Neuronal stem cell (in vitro differentiated cells): ENCODE measurements around the gene TYW1B.
"Not testable (repeated sequence)": the region's sequence is repeated elsewhere in the genome, so short reads cannot be mapped to it uniquely, and the experiment has no call there.

Experiments
- DNase-seq: peaks from one replicate; pipeline ENCODE4 v3.0.0-alpha.2; 2013; ENCODE audit warnings: low spot score
- H2AFZ ChIP-seq: one replicate; pipeline ENCODE4 v1.6.1; 2013; ENCODE audit warnings: mild to moderate bottlenecking, low read length, inconsistent platforms
- H2AK5ac ChIP-seq: 2 replicates; pipeline ENCODE4 v1.6.1; 2013; ENCODE audit warnings: low read depth, mild to moderate bottlenecking, inconsistent platforms, low read length, moderate library complexity, mixed read lengths
- H2BK120ac ChIP-seq: 2 replicates; pipeline ENCODE4 v1.6.1; 2013; ENCODE audit warnings: low read depth, mild to moderate bottlenecking, inconsistent platforms, low read length, moderate library complexity, mixed read lengths
- H2BK12ac ChIP-seq: one replicate; pipeline ENCODE4 v1.6.1; 2013; ENCODE audit warnings: low read length, inconsistent platforms
- H2BK15ac ChIP-seq: 2 replicates; pipeline ENCODE4 v1.6.1; 2013; ENCODE audit warnings: mild to moderate bottlenecking, low read length, inconsistent platforms, mixed read lengths
- H2BK5ac ChIP-seq: one replicate; pipeline ENCODE4 v1.6.1; 2013; ENCODE audit warnings: inconsistent platforms, mild to moderate bottlenecking, low read length, moderate library complexity
- H3K14ac ChIP-seq: one replicate; pipeline ENCODE4 v1.6.1; 2013; ENCODE audit warnings: low read length, inconsistent platforms
- H3K18ac ChIP-seq: 2 replicates; pipeline ENCODE4 v1.6.1; 2013; ENCODE audit warnings: low read length, inconsistent platforms
- H3K23ac ChIP-seq: 2 replicates; pipeline ENCODE4 v1.6.1; 2013; ENCODE audit warnings: low read depth, mild to moderate bottlenecking, mixed read lengths, low read length, inconsistent platforms; ENCODE audit not compliant: poor library complexity
- H3K27ac ChIP-seq: replicated peaks from 3 replicates; pipeline ENCODE4 v1.5.1; 2013; ENCODE audit warnings: low read length, inconsistent platforms
- H3K27me3 ChIP-seq, 3 experiments: 2 replicates each; pipeline ENCODE4 v1.6.1; 2013; ENCODE audit warnings: low read length in 3 of 3, mild to moderate bottlenecking in 2 of 3, inconsistent platforms in 1 of 3, low read depth in 1 of 3, mixed read lengths in 1 of 3, moderate library complexity in 1 of 3; ENCODE audit not compliant: control insufficient read depth in 3 of 3, insufficient read depth in 3 of 3
- H3K36me3 ChIP-seq, 2 donors: replicated peaks in 1 of 2; 2 replicates each; pipeline ENCODE4 v1.6.1; 2013; ENCODE audit warnings: low read length in 2 of 2; ENCODE audit not compliant: control insufficient read depth in 2 of 2, insufficient read depth in 2 of 2
- H3K4ac ChIP-seq: 2 replicates; pipeline ENCODE4 v1.6.1; 2013; ENCODE audit warnings: inconsistent platforms, mild to moderate bottlenecking, low read length, moderate library complexity
- H3K4me1 ChIP-seq, 2 donors: 1 replicate in 1 of 2; 2 replicates in 1 of 2; pipeline ENCODE4 v1.6.1; 2013; ENCODE audit warnings: low read length in 2 of 2, low read depth in 1 of 2; ENCODE audit not compliant: control insufficient read depth in 2 of 2, insufficient read depth in 1 of 2
- H3K4me2 ChIP-seq: one replicate; pipeline ENCODE4 v1.6.1; 2013; ENCODE audit warnings: mild to moderate bottlenecking, low read length, inconsistent platforms; ENCODE audit not compliant: insufficient read depth, poor library complexity, severe bottlenecking
- H3K4me3 ChIP-seq, 2 donors: 2 replicates each; pipeline ENCODE4 v1.5.1; 2013; ENCODE audit warnings: low read length in 2 of 2, mild to moderate bottlenecking in 2 of 2, inconsistent platforms in 1 of 2, moderate library complexity in 1 of 2
- H3K79me1 ChIP-seq: one replicate; pipeline ENCODE4 v1.6.1; 2013; ENCODE audit warnings: low read depth, mild to moderate bottlenecking, inconsistent platforms, low read length, moderate library complexity
- H3K9ac ChIP-seq: one replicate; pipeline ENCODE4 v1.6.1; 2013; ENCODE audit warnings: mild to moderate bottlenecking, low read depth, low read length, inconsistent platforms; ENCODE audit not compliant: poor library complexity
- H3K9me3 ChIP-seq, 2 donors: replicated peaks in 1 of 2; 2 replicates each; pipeline versions ENCODE3 to v1.6.1; 2013; ENCODE audit warnings: low read length in 2 of 2, mild to moderate bottlenecking in 2 of 2, inconsistent platforms in 1 of 2, low read depth in 1 of 2, mixed read lengths in 1 of 2, moderate library complexity in 1 of 2; ENCODE audit not compliant: control insufficient read depth in 2 of 2, insufficient read depth in 1 of 2
- H4K8ac ChIP-seq: one replicate; pipeline ENCODE4 v1.6.1; 2013; ENCODE audit warnings: low read depth, mild to moderate bottlenecking, inconsistent platforms, low read length, moderate library complexity
- H4K91ac ChIP-seq: one replicate; pipeline ENCODE4 v1.6.1; 2013; ENCODE audit warnings: low read length, low read depth, mild to moderate bottlenecking, inconsistent platforms; ENCODE audit not compliant: poor library complexity
- WGBS, 2 donors: extraction: QIAGEN DNeasy Blood & Tissue Kit; methylation state at CpG; one replicate each; pipeline ENCODE4 v1.1.7; 2013; ENCODE audit warnings: missing lambda C conversion rate in 2 of 2, mixed read lengths in 1 of 2; ENCODE audit not compliant: insufficient read length in 2 of 2, insufficient replicate concordance in 1 of 2; ENCODE audit errors: extremely low coverage in 2 of 2; 5-methylcytosine and 5-hydroxymethylcytosine counted together

TYW1B gene

DNA sequence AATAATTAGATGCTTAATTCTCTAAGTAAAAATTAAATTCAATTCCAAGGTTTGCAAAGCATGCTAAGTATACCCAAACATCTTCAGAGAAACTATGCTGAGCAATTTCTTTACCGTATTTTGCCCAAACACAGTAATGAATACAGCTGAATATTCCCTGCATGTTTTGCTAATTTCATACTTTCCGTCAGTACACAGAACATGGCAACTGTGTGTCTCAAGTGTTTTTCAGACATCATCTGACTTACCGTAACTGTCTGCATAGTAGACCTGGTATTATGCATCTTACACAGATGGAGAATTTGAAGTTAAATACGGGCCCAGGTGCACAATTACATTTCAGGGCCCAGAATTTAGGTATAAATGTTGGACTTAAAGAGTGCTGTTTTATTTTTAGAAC, 15.2 kb upstream of the TYW1B start:
- not testable (repeated sequence) for H3K9me3 ChIP-seq, H4K8ac ChIP-seq, H3K23ac ChIP-seq, H3K14ac ChIP-seq, H3K27ac ChIP-seq, H2BK120ac ChIP-seq, H3K4me1 ChIP-seq, H4K91ac ChIP-seq, H3K9ac ChIP-seq, H3K4ac ChIP-seq, H3K36me3 ChIP-seq, H2BK12ac ChIP-seq, H3K4me2 ChIP-seq, H3K79me1 ChIP-seq, H3K4me3 ChIP-seq, H3K18ac ChIP-seq, DNase-seq, H2BK5ac ChIP-seq, H2BK15ac ChIP-seq, H2AFZ ChIP-seq, H2AK5ac ChIP-seq, H3K27me3 ChIP-seq
- no CpG with 5 or more reads among the region's 4 CpGs for WGBS, 2 donors

DNA sequence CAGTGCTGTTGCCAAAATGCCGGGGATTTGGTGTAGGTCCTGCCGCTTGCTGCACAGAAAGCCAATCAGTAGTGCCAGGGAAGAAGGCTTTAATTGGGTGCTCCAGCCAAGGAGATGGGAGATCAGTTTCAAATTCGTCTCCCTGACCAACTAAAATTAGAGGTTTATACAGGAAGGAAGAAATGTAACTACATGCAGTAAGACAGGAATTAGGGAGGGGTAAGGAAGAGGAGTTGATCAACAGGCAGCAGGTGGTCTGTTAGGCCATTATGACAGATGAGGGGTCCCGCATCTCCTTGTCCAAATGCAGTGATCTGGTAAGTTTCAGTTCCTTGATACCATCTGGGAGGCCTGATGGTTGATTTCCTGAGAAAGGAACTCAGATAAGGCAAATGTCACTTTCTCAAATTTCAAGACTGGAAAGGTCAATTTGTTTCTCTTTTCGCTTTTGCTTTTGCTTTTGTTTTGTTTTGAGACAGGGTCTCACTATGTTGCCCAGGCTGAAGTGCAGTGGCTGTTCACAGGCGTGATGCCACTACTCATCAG, 13.0 kb upstream of the TYW1B start:
- H4K8ac ChIP-seq, H2BK15ac ChIP-seq, H3K79me1 ChIP-seq, H4K91ac ChIP-seq, H3K4me2 ChIP-seq, H3K9ac ChIP-seq, H3K18ac ChIP-seq, H2BK12ac ChIP-seq, H3K4me1 ChIP-seq, H2AK5ac ChIP-seq, H2BK5ac ChIP-seq, H3K27ac ChIP-seq, H3K4ac ChIP-seq, H3K27me3 ChIP-seq, H3K14ac ChIP-seq, H3K4me3 ChIP-seq, H3K23ac ChIP-seq, H2AFZ ChIP-seq, H3K9me3 ChIP-seq, DNase-seq, H2BK120ac ChIP-seq: not testable (repeated sequence)
- WGBS, 2 donors, result no CpG with 5 or more reads among the region's 6 CpGs
- peaks cover 0 to 13% of the 10 kb centered on the region in 2 donors for H3K36me3 ChIP-seq

GRCh38 chr7:72838315-72838714, 10.3 kb upstream of the TYW1B start:
- H2BK15ac ChIP-seq, H3K4me3 ChIP-seq, H2BK120ac ChIP-seq, H3K4me2 ChIP-seq, H3K4ac ChIP-seq, DNase-seq, H2AFZ ChIP-seq, H2BK5ac ChIP-seq, H3K27me3 ChIP-seq, H3K79me1 ChIP-seq, H3K4me1 ChIP-seq, H4K8ac ChIP-seq, H3K9me3 ChIP-seq, H3K23ac ChIP-seq, H3K27ac ChIP-seq, H4K91ac ChIP-seq, H3K18ac ChIP-seq, H2AK5ac ChIP-seq, H2BK12ac ChIP-seq, H3K9ac ChIP-seq, H3K14ac ChIP-seq: not testable (repeated sequence)
- no CpG with 5 or more reads among the region's 6 CpGs for WGBS, 2 donors
- H3K36me3 ChIP-seq, result peaks cover 0 to 28% of the 10 kb centered on the region in 2 donors

DNA sequence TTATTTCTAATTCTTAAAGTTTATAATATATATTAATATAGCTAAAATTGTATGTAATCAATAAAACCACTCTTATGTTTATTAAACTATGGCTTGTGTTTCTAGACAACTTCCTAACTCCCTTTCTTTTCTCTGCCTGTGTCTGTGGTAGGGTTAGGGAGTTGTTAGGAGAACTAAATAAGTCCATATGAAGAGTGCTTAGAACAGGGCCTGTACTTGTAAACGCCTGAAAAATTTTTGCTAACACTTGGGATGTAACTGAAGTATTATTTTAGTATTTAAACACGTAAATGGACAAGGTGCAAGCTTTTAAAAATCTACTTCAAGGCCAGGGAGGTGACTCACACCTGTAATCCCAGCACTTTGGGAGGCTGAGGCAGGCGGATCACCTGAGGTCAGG, 9.3 kb upstream of the TYW1B start:
- H4K8ac ChIP-seq, DNase-seq, H2BK12ac ChIP-seq, H3K4me1 ChIP-seq, H3K18ac ChIP-seq, H3K4me3 ChIP-seq, H2BK5ac ChIP-seq, H3K4me2 ChIP-seq, H2BK120ac ChIP-seq, H3K14ac ChIP-seq, H3K4ac ChIP-seq, H2AK5ac ChIP-seq, H3K23ac ChIP-seq, H2AFZ ChIP-seq, H2BK15ac ChIP-seq, H3K79me1 ChIP-seq, H4K91ac ChIP-seq, H3K9me3 ChIP-seq, H3K27ac ChIP-seq, H3K27me3 ChIP-seq, H3K9ac ChIP-seq: not testable (repeated sequence)
- WGBS, 2 donors, result no CpG with 5 or more reads among the region's 3 CpGs
- peaks cover 3 to 38% of the 10 kb centered on the region in 2 donors for H3K36me3 ChIP-seq
